Astrocyte (in vitro differentiated cells and primary cell): ENCODE data around the gene TNRC6A.

Source experiments
- CTCF ChIP-seq: IDR thresholded peaks from 2 replicates; pipeline ENCODE4 v1.5.1; 2011; ENCODE audit warnings: low read depth, mild to moderate bottlenecking, inconsistent platforms, low read length, moderate library complexity; ENCODE audit not compliant: insufficient read depth
- EZH2 ChIP-seq: IDR thresholded peaks from 2 replicates; pipeline ENCODE4 v1.6.1; 2012; ENCODE audit warnings: mild to moderate bottlenecking, low read length, inconsistent platforms; ENCODE audit not compliant: insufficient read depth

- TF ChIP-seq CTCF, result no peak
- no peak for TF ChIP-seq EZH2
These were observed 124.4 kb downstream of the TNRC6A start for GRCh38 chr16:24853830-24854229.
